Measurements from ENCODE around the gene SLC16A5. TPM values are rescaled to one million over a fixed set of nuclear protein-coding genes. Genes with fewer than 3 reads are reported as not detected.

The SLC16A5 gene
- total and polyA plus RNA-seq, 3 donors from 2014 or later = 6.4 to 11.1 (median 6.9) TPM

DNA sequence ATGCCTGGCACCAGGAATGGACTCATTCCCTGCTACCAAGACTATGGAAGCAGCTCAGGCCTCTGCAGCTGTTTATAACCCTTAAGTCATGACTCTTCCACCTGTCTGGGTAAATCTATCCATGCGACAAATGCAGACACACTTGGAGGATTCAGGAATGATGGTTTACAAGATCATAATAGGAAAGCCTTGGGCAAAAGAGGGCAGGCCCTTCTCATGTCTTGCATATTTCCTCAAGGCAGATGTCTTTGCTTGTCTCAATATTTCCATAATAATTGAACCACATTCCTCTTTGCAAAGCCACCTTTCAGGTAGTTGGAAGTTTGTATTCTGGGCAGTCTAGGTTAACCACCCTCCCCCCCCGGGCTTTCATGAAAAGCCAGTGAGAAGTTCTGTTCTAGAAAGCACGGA is 67.4 kb downstream of the SLC16A5 start:
- no peaks in the 10 kb centered on the region for H3K36me3 ChIP-seq (ENCODE audit: low read depth, missing control alignments)
- DNase-seq = no peak
- TF ChIP-seq POLR2A (IDR thresholded peaks at IDR 0.05) = no peak
- H3K27me3 ChIP-seq = no peaks in the 10 kb centered on the region
- 55 to 79% methylated on average over 3 of the region's 3 CpGs for WGBS, 2 donors
- no peaks in the 10 kb centered on the region for H3K4me1 ChIP-seq
- H3K27ac ChIP-seq = peak overlapping the region in 1 of 2 donors; percentile 12
- no peak overlapping the region for H3K4me3 ChIP-seq
- H3K9me3 ChIP-seq = no peaks in the 10 kb centered on the region
- intact Hi-C loops (cut with DNase I; ENCODE audit: low total_unique reads) = no loop called here

Small RNA genes lying within 50 kb of the gene (small RNA-seq; reads per million reads assigned to genes)
- gene AC111186.1 = 0 reads per million in 2 donors
- gene RF00019 = 0 reads per million in 2 donors
- gene RN7SL573P = 0 reads per million in 2 donors

Other genes starting within 250 kb of the SLC16A5 start
- gene GRIN2C, start 228.1 kb upstream of the SLC16A5 start, total RNA-seq = 10 to 100 TPM; 20.1 to 20.8 TPM
- 7.7 TPM for gene GRIN2C, start 228.1 kb upstream of the SLC16A5 start, polyA plus RNA-seq (ENCODE audit: insufficient read depth, low read depth, low replicate concordance)
- gene FDXR, start 215.0 kb upstream of the SLC16A5 start, total RNA-seq = 100 to 1,000 TPM; 204 to 216 TPM
- gene FDXR, start 215.0 kb upstream of the SLC16A5 start, polyA plus RNA-seq (ENCODE audit: insufficient read depth, low read depth, low replicate concordance) = 97.1 TPM
- gene FADS6, start 194.3 kb upstream of the SLC16A5 start, total RNA-seq = 1 to 10 TPM; 1.4 to 2.0 TPM
- 0.95 TPM for gene FADS6, start 194.3 kb upstream of the SLC16A5 start, polyA plus RNA-seq (ENCODE audit: insufficient read depth, low read depth, low replicate concordance)
- gene USH1G, start 164.7 kb upstream of the SLC16A5 start, total RNA-seq = 1 to 10 TPM; 2.0 to 2.1 TPM
- 1.1 TPM for gene USH1G, start 164.7 kb upstream of the SLC16A5 start, polyA plus RNA-seq (ENCODE audit: insufficient read depth, low read depth, low replicate concordance)
- gene OTOP2, start 163.7 kb upstream of the SLC16A5 start, total RNA-seq = 1 to 10 TPM; 2.4 to 5.7 TPM
- gene OTOP2, start 163.7 kb upstream of the SLC16A5 start, polyA plus RNA-seq (ENCODE audit: insufficient read depth, low read depth, low replicate concordance) = 5.7 TPM
- under 1 TPM in 1 of 2 donors, not detected in 1; 0.12 TPM for gene OTOP3, start 152.1 kb upstream of the SLC16A5 start, total RNA-seq
- gene OTOP3, start 152.1 kb upstream of the SLC16A5 start, polyA plus RNA-seq (ENCODE audit: insufficient read depth, low read depth, low replicate concordance) = not detected
- gene HID1, start 115.2 kb upstream of the SLC16A5 start, total RNA-seq = 10 to 100 TPM; 40.9 to 45.8 TPM
- gene HID1, start 115.2 kb upstream of the SLC16A5 start, polyA plus RNA-seq (ENCODE audit: insufficient read depth, low read depth, low replicate concordance) = 18.6 TPM
- 10 to 100 TPM; 39.5 to 39.6 TPM for gene CDR2L, start 100.3 kb upstream of the SLC16A5 start, total RNA-seq
- gene CDR2L, start 100.3 kb upstream of the SLC16A5 start, polyA plus RNA-seq (ENCODE audit: insufficient read depth, low read depth, low replicate concordance) = 16.6 TPM
- gene MRPL58, start 75.3 kb upstream of the SLC16A5 start, total RNA-seq = 10 to 100 TPM; 24.3 to 38.1 TPM
- 20.9 TPM for gene MRPL58, start 75.3 kb upstream of the SLC16A5 start, polyA plus RNA-seq (ENCODE audit: insufficient read depth, low read depth, low replicate concordance)
- 100 to 1,000 TPM; 126 to 148 TPM for gene ATP5PD, start 41.0 kb upstream of the SLC16A5 start, total RNA-seq
- gene ATP5PD, start 41.0 kb upstream of the SLC16A5 start, polyA plus RNA-seq (ENCODE audit: insufficient read depth, low read depth, low replicate concordance) = 190 TPM
- gene KCTD2, start 40.7 kb upstream of the SLC16A5 start, total RNA-seq = 100 to 1,000 TPM; 122 to 135 TPM
- gene KCTD2, start 40.7 kb upstream of the SLC16A5 start, polyA plus RNA-seq (ENCODE audit: insufficient read depth, low read depth, low replicate concordance) = 88.9 TPM
- 10 to 100 TPM in 1 of 2 donors, 1 to 10 TPM in 1; 10.0 to 11.8 TPM for gene ARMC7, start 22.0 kb downstream of the SLC16A5 start, total RNA-seq
- 12.6 TPM for gene ARMC7, start 22.0 kb downstream of the SLC16A5 start, polyA plus RNA-seq (ENCODE audit: insufficient read depth, low read depth, low replicate concordance)
- 10 to 100 TPM; 76.5 to 83.6 TPM for gene NT5C, start 43.8 kb downstream of the SLC16A5 start, total RNA-seq
- gene NT5C, start 43.8 kb downstream of the SLC16A5 start, polyA plus RNA-seq (ENCODE audit: insufficient read depth, low read depth, low replicate concordance) = 22.2 TPM
- gene JPT1, start 66.6 kb downstream of the SLC16A5 start, total RNA-seq = 100 to 1,000 TPM; 234 to 371 TPM
- gene JPT1, start 66.6 kb downstream of the SLC16A5 start, polyA plus RNA-seq (ENCODE audit: insufficient read depth, low read depth, low replicate concordance) = 758 TPM
- gene SUMO2, start 95.0 kb downstream of the SLC16A5 start, total RNA-seq = 100 to 1,000 TPM in 1 of 2 donors, 10 to 100 TPM in 1; 92.3 to 102 TPM
- gene SUMO2, start 95.0 kb downstream of the SLC16A5 start, polyA plus RNA-seq (ENCODE audit: insufficient read depth, low read depth, low replicate concordance) = 484 TPM
- gene NUP85, start 117.7 kb downstream of the SLC16A5 start, total RNA-seq = 10 to 100 TPM; 57.8 to 76.1 TPM
- gene NUP85, start 117.7 kb downstream of the SLC16A5 start, polyA plus RNA-seq (ENCODE audit: insufficient read depth, low read depth, low replicate concordance) = 52.6 TPM
- 10 to 100 TPM; 46.8 to 50.2 TPM for gene GGA3, start 173.7 kb downstream of the SLC16A5 start, total RNA-seq
- 42.9 TPM for gene GGA3, start 173.7 kb downstream of the SLC16A5 start, polyA plus RNA-seq (ENCODE audit: insufficient read depth, low read depth, low replicate concordance)
- 10 to 100 TPM; 53.3 to 72.9 TPM for gene MRPS7, start 173.9 kb downstream of the SLC16A5 start, total RNA-seq
- gene MRPS7, start 173.9 kb downstream of the SLC16A5 start, polyA plus RNA-seq (ENCODE audit: insufficient read depth, low read depth, low replicate concordance) = 83.5 TPM
- 10 to 100 TPM; 34.5 to 35.3 TPM for gene MIF4GD, start 183.3 kb downstream of the SLC16A5 start, total RNA-seq
- gene MIF4GD, start 183.3 kb downstream of the SLC16A5 start, polyA plus RNA-seq (ENCODE audit: insufficient read depth, low read depth, low replicate concordance) = 37.1 TPM
- 10 to 100 TPM; 34.3 to 44.6 TPM for gene SLC25A19, start 201.5 kb downstream of the SLC16A5 start, total RNA-seq
- 98.0 TPM for gene SLC25A19, start 201.5 kb downstream of the SLC16A5 start, polyA plus RNA-seq (ENCODE audit: insufficient read depth, low read depth, low replicate concordance)